Liver (tissue), 9 donors: Measurements from ENCODE around the gene MYLK3. TPM values are rescaled to one million over a fixed set of nuclear protein-coding genes. Genes with fewer than 3 reads are reported as not detected.

ENCODE experiments used
- DNase-seq: peaks from one replicate; pipeline ENCODE4 v3.0.0-alpha.2; 2017; ENCODE audit warnings: low spot score
- H3K27ac ChIP-seq, 2 donors: one replicate each; pipeline ENCODE4 v1.7.0; 2013; ENCODE audit warnings: inconsistent platforms in 2 of 2, low read length in 2 of 2, control low read depth in 1 of 2, low read depth in 1 of 2, mild to moderate bottlenecking in 1 of 2
- H3K27me3 ChIP-seq, 4 donors: one replicate each; pipeline versions ENCODE4 v1.6.1 to v1.7.0; 2013; ENCODE audit warnings: low read length in 3 of 4, inconsistent platforms in 1 of 4, mild to moderate bottlenecking in 1 of 4, moderate library complexity in 1 of 4; ENCODE audit not compliant: control insufficient read depth in 4 of 4, insufficient read depth in 4 of 4
- H3K36me3 ChIP-seq, 4 donors: one replicate each; pipeline versions ENCODE4 v1.6.1 to v1.7.0; 2013; ENCODE audit warnings: low read length in 3 of 4, mild to moderate bottlenecking in 3 of 4, low read depth in 1 of 4, moderate library complexity in 1 of 4; ENCODE audit not compliant: control insufficient read depth in 4 of 4, insufficient read depth in 3 of 4
- H3K4me1 ChIP-seq, 4 donors: one replicate each; pipeline versions ENCODE4 v1.6.1 to v1.7.0; 2013; ENCODE audit warnings: low read length in 3 of 4, mild to moderate bottlenecking in 3 of 4, moderate library complexity in 1 of 4; ENCODE audit not compliant: control insufficient read depth in 4 of 4, insufficient read depth in 4 of 4
- H3K4me3 ChIP-seq, 3 donors: one replicate each; pipeline versions ENCODE4 v1.6.1 to v1.7.0; 2013; ENCODE audit warnings: low read length in 3 of 3, control low read depth in 1 of 3, low read depth in 1 of 3, mild to moderate bottlenecking in 1 of 3
- H3K9ac ChIP-seq, 2 donors: one replicate each; pipeline ENCODE4 v1.7.0; 2013; ENCODE audit warnings: low read length in 2 of 2, mild to moderate bottlenecking in 2 of 2, moderate library complexity in 2 of 2, control low read depth in 1 of 2, low read depth in 1 of 2
- H3K9me3 ChIP-seq, 4 donors: one replicate each; pipeline versions ENCODE4 v1.6.1 to v1.7.0; 2013; ENCODE audit warnings: low read length in 3 of 4; ENCODE audit not compliant: control insufficient read depth in 4 of 4
- ATF3 ChIP-seq: IDR thresholded peaks from 2 replicates; pipeline ENCODE4 v1.6.1; 2016; ENCODE audit warnings: antibody characterized with exemption
- CTCF ChIP-seq: fragments of 150-350 bp; IDR thresholded peaks from 2 replicates; pipeline ENCODE4 v1.5.1; 2017; ENCODE audit warnings: improper control_type of control experiment, low read depth, low read length; ENCODE audit not compliant: missing input control
- EGR1 ChIP-seq, 2 donors: IDR thresholded peaks; 2 replicates each; pipeline ENCODE4 v1.6.1; 2016 to 2018; ENCODE audit warnings: antibody characterized with exemption in 2 of 2, low read depth in 2 of 2
- FOXA1 ChIP-seq: IDR thresholded peaks from 2 replicates; pipeline ENCODE4 v1.6.1; 2016; ENCODE audit warnings: antibody characterized with exemption
- HNF4A ChIP-seq, 2 donors: conservative IDR thresholded peaks; 2 replicates each; pipeline ENCODE4 v1.6.1; 2016; ENCODE audit warnings: antibody characterized with exemption in 2 of 2, mild to moderate bottlenecking in 2 of 2
- HNF4G ChIP-seq: IDR thresholded peaks from 2 replicates; pipeline ENCODE4 v1.6.1; 2016; ENCODE audit warnings: antibody characterized with exemption
- JUND ChIP-seq, 2 donors: IDR thresholded peaks; 2 replicates each; pipeline ENCODE4 v1.6.1; 2016; ENCODE audit warnings: antibody characterized with exemption in 2 of 2
- MAX ChIP-seq: IDR thresholded peaks from 2 replicates; pipeline ENCODE4 v1.6.1; 2016; ENCODE audit warnings: antibody characterized with exemption
- NR2F2 ChIP-seq: IDR thresholded peaks from 2 replicates; pipeline ENCODE4 v1.6.1; 2016; ENCODE audit warnings: antibody characterized with exemption
- RAD21 ChIP-seq, 2 donors: IDR thresholded peaks; 2 replicates each; pipeline ENCODE4 v1.6.1; 2016; ENCODE audit warnings: antibody characterized with exemption in 2 of 2, mild to moderate bottlenecking in 2 of 2
- RXRA ChIP-seq, 2 donors: IDR thresholded peaks; 2 replicates each; pipeline ENCODE4 v1.6.1; 2017 to 2018; ENCODE audit warnings: antibody characterized with exemption in 2 of 2, mild to moderate bottlenecking in 1 of 2
- SP1 ChIP-seq: IDR thresholded peaks from 2 replicates; pipeline ENCODE4 v1.6.1; 2018; ENCODE audit warnings: antibody characterized with exemption, mild to moderate bottlenecking
- TAF1 ChIP-seq: conservative IDR thresholded peaks from 2 replicates; pipeline ENCODE4 v1.6.1; 2016; ENCODE audit warnings: antibody characterized with exemption, mild to moderate bottlenecking
- YY1 ChIP-seq: IDR thresholded peaks from 2 replicates; pipeline ENCODE4 v1.6.1; 2016; ENCODE audit warnings: antibody characterized with exemption, mild to moderate bottlenecking
- ZBTB33 ChIP-seq: IDR thresholded peaks from 2 replicates; pipeline ENCODE4 v1.6.1; 2016; ENCODE audit warnings: antibody characterized with exemption
- WGBS: extraction: QIAGEN DNeasy Blood & Tissue Kit; methylation state at CpG from one replicate; pipeline ENCODE4 v1.1.7; 2013; 5-methylcytosine and 5-hydroxymethylcytosine counted together
- polyA plus RNA-seq, 2 donors: library from polyadenylated mRNA; stranded (reverse) in 1 of 2; unstranded in 1 of 2; fragments of 200-250 nt in 1 of 2; fragments of >200 nt in 1 of 2; fragmentation: Nextera tagmentation in 1 of 2; extraction: Ambion mirVana in 1 of 2; gene quantifications; one replicate each; pipeline versions ENCODE4 v1.2.1 to v1.2.3, GENCODE V29; 2013 to 2015
- total RNA-seq, 2 donors: library from RNA; depleted of rRNA; stranded (reverse); fragments of >200 nt; gene quantifications; one replicate each; pipeline ENCODE4 v1.2.3, GENCODE V29; 2014
- donor health status: healthy.
- donor health status: healthy.
- donor health status: healthy.
- donor health status: healthy.
- donor health status: healthy.

MYLK3 gene
- total and polyA plus RNA-seq, 4 donors: 0.01 to 1.1 (median 0.23) TPM

GRCh38 chr16:46736695-46737094, 11.4 kb downstream of the MYLK3 start:
- WGBS: 86% methylated on average over 12 of the region's 12 CpGs
- Histone ChIP-seq H3K9me3 (no peaks in the 10 kb centered on the region), H3K9ac (no peak overlapping the region), H3K27ac (no peak overlapping the region), H3K36me3 (no peaks in the 10 kb centered on the region), H3K27me3 (no peaks in the 10 kb centered on the region), H3K4me3 (no peak overlapping the region), H3K4me1 (no peaks in the 10 kb centered on the region)
- no peak for DNase-seq
- TF ChIP-seq RAD21 (IDR thresholded peaks at IDR 0.05) (no peak), HNF4A (conservative IDR thresholded peaks at IDR 0.05) (no peak), FOXA1 (no peak), RXRA (IDR thresholded peaks at IDR 0.05) (no peak), JUND (IDR thresholded peaks at IDR 0.05) (no peak), MAX (no peak), ZBTB33 (no peak), NR2F2 (no peak), TAF1 (no peak), EGR1 (IDR thresholded peaks at IDR 0.05; ENCODE audit: low read depth in 2 of 2) (no peak), SP1 (no peak)

DNA sequence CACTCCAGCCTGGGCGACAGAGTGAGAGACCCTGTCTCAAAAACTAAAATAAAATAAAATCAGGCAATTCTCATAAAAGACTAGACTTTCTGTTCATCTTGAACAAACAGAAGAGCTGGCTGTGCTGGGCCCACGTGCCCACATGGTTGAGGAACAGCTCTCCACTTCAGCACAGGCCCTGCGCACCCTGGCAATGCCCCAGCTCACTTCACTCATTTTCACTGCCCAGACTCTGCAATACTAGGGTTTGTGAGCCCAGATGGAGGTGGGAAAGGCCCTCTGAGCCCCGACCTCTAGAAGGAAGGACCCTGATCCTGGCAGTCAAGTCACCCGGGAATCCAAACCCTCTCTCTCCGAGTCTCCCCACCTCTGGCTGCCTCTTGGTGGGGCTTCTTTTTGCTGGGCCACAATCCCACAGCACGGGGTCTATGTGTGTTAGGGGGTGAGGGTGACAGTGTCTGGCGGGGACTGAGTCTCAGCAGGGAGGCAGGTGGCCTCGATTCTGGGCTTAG, 14.8 kb downstream of the MYLK3 start:
- Histone ChIP-seq H3K9ac (no peak overlapping the region), H3K36me3 (no peaks in the 10 kb centered on the region), H3K27ac (no peak overlapping the region), H3K4me3 (no peak overlapping the region), H3K4me1 (no peaks in the 10 kb centered on the region), H3K27me3 (no peaks in the 10 kb centered on the region), H3K9me3 (no peaks in the 10 kb centered on the region)
- TF ChIP-seq EGR1 (IDR thresholded peaks at IDR 0.05; ENCODE audit: low read depth in 2 of 2): no peak
- no peak for TF ChIP-seq ATF3
- TF ChIP-seq MAX: no peak
- TF ChIP-seq RXRA (IDR thresholded peaks at IDR 0.05): no peak
- no peak for TF ChIP-seq HNF4A (conservative IDR thresholded peaks at IDR 0.05)
- no peak for TF ChIP-seq NR2F2
- TF ChIP-seq CTCF: no peak
- TF ChIP-seq YY1: no peak
- no peak for TF ChIP-seq SP1
- TF ChIP-seq FOXA1: no peak
- TF ChIP-seq JUND (IDR thresholded peaks at IDR 0.05): no peak
- TF ChIP-seq HNF4G: no peak
- 85% methylated on average over 9 of the region's 9 CpGs for WGBS
- DNase-seq: no peak
